Smooth muscle cell (in vitro differentiated cells): Measurements from ENCODE around the gene RPRD1B. TPM values are rescaled to one million over a fixed set of nuclear protein-coding genes. Genes with fewer than 3 reads are reported as not detected.

Experiments
- DNase-seq: peaks from one replicate; lab custom pipeline; 2025; ENCODE audit not compliant: unreplicated experiment; lab: John Stamatoyannopoulos, UW
- H2AFZ ChIP-seq: fragments of 200-600 bp; sonication (generic); 2 replicates; pipeline ENCODE4 v1.6.0; 2016; ENCODE audit warnings: antibody characterized with exemption, low read depth, mild to moderate bottlenecking
- H3F3A ChIP-seq: fragments of 200-600 bp; sonication (generic); 2 replicates; pipeline ENCODE4 v1.6.0; 2017; ENCODE audit warnings: antibody characterized with exemption, low read depth
- H3K27ac ChIP-seq: fragments of 200-600 bp; sonication (generic); 2 replicates; pipeline ENCODE4 v1.5.1; 2016; ENCODE audit warnings: low read depth, mild to moderate bottlenecking
- H3K27me3 ChIP-seq: fragments of 200-600 bp; sonication (generic); 2 replicates; pipeline ENCODE4 v1.6.1; 2016; ENCODE audit warnings: low read depth, mild to moderate bottlenecking
- H3K36me3 ChIP-seq: fragments of 200-600 bp; sonication (generic); 2 replicates; pipeline ENCODE4 v1.5.1; 2016; ENCODE audit warnings: low read depth
- H3K4me1 ChIP-seq: fragments of 200-600 bp; sonication (generic); 2 replicates; pipeline ENCODE4 v1.5.1; 2016; ENCODE audit warnings: low read depth
- H3K4me2 ChIP-seq: fragments of 200-600 bp; sonication (generic); 2 replicates; pipeline ENCODE4 v1.6.0; 2016; ENCODE audit warnings: mild to moderate bottlenecking
- H3K4me3 ChIP-seq: fragments of 200-600 bp; sonication (generic); 2 replicates; pipeline ENCODE4 v1.5.1; 2016; ENCODE audit warnings: mild to moderate bottlenecking
- H3K79me2 ChIP-seq: fragments of 200-600 bp; sonication (generic); 2 replicates; pipeline ENCODE4 v1.6.0; 2016; ENCODE audit warnings: low read depth, mild to moderate bottlenecking
- H3K9ac ChIP-seq: fragments of 200-600 bp; sonication (generic); 2 replicates; pipeline ENCODE4 v1.6.0; 2016; ENCODE audit warnings: low read depth
- H3K9me3 ChIP-seq: fragments of 200-600 bp; sonication (generic); replicated peaks from 2 replicates; pipeline ENCODE4 v1.5.1; 2016; ENCODE audit warnings: low read depth
- H4K20me1 ChIP-seq: fragments of 200-600 bp; sonication (generic); 2 replicates; pipeline ENCODE4 v1.6.0; 2016; ENCODE audit warnings: low read depth
- WGBS: methylation state at CpG from one replicate; pipeline ENCODE4 v1.1.7; 2016; ENCODE audit warnings: low lambda C conversion rate; 5-methylcytosine and 5-hydroxymethylcytosine counted together
- polyA plus RNA-seq: library from polyadenylated mRNA; unstranded; fragments of >200 nt; fragmentation: Nextera tagmentation; extraction: Ambion mirVana; gene quantifications from 2 replicates; pipeline ENCODE4 v1.2.1, GENCODE V29; 2016
- total RNA-seq: library from RNA; depleted of rRNA; stranded (reverse); fragments of >200 nt; gene quantifications from 2 replicates; pipeline ENCODE4 v1.2.3, GENCODE V29; 2014
- TF ChIP-seq, protein P1 (sequence below): fragments of 200-600 bp; sonication (generic); IDR thresholded peaks from 2 replicates; pipeline ENCODE4 v1.5.1; 2017; ENCODE audit warnings: borderline replicate concordance, mild to moderate bottlenecking, antibody characterized with exemption; ENCODE audit not compliant: insufficient read depth, poor library complexity, severe bottlenecking

RPRD1B gene
- total and polyA plus RNA-seq, 2 experiments from 2014 or later = 13.5 to 59.1 TPM

DNA sequence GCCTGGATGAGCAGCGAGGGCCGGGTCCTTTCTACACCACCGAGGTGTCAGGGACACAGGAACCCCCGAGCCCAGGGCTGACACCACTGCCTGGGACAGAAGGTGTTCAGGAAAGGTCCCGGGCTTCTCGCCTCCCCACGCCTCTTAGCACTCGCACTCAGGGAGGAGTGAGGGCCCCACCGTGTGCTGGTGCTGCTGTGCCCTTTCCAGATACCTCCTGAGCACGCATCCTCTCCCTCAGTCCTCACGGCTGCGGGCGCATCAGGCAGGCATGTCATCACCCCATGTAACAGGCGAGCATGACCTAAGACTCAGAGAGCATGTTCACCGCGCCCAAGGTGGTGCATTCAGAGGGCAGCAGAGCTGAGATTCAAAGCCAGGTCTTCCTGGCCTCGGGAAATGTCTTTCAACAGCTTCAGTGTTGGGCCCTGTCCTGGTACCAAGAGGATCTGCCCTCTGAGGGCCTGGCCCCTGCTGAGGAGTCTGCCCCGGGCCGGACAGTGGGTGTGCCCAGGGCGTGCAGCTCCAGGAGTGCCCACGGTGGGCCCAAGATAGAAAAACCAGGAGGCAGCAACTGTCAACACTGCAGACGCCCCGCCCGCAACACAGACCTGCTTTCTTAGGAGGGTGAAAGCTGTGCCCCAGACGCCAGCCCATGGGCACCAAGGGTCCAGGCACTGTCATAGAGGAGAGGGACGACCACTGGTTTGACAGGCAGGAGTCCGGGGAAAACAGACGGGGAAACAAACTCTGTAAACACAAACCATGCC lies 102.3 kb downstream of the RPRD1B start:
- H3K4me2 ChIP-seq = no peak overlapping the region
- H3K4me1 ChIP-seq = no peaks in the 10 kb centered on the region
- H3K27ac ChIP-seq = no peak overlapping the region
- H3K27me3 ChIP-seq = no peaks in the 10 kb centered on the region
- no peak overlapping the region for H3K9ac ChIP-seq
- H3K79me2 ChIP-seq = no peaks in the 10 kb centered on the region
- H3K36me3 ChIP-seq = no peaks in the 10 kb centered on the region
- no peak overlapping the region for H2AFZ ChIP-seq
- no peaks in the 10 kb centered on the region for H3F3A ChIP-seq
- H4K20me1 ChIP-seq = no peaks in the 10 kb centered on the region
- TF ChIP-seq, protein P1, sequence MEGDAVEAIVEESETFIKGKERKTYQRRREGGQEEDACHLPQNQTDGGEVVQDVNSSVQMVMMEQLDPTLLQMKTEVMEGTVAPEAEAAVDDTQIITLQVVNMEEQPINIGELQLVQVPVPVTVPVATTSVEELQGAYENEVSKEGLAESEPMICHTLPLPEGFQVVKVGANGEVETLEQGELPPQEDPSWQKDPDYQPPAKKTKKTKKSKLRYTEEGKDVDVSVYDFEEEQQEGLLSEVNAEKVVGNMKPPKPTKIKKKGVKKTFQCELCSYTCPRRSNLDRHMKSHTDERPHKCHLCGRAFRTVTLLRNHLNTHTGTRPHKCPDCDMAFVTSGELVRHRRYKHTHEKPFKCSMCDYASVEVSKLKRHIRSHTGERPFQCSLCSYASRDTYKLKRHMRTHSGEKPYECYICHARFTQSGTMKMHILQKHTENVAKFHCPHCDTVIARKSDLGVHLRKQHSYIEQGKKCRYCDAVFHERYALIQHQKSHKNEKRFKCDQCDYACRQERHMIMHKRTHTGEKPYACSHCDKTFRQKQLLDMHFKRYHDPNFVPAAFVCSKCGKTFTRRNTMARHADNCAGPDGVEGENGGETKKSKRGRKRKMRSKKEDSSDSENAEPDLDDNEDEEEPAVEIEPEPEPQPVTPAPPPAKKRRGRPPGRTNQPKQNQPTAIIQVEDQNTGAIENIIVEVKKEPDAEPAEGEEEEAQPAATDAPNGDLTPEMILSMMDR = no peak
- no peak overlapping the region for H3K4me3 ChIP-seq
- no peak for DNase-seq
- H3K9me3 ChIP-seq = no peaks in the 10 kb centered on the region
- WGBS = 96% methylated on average over 26 of the region's 28 CpGs

DNA sequence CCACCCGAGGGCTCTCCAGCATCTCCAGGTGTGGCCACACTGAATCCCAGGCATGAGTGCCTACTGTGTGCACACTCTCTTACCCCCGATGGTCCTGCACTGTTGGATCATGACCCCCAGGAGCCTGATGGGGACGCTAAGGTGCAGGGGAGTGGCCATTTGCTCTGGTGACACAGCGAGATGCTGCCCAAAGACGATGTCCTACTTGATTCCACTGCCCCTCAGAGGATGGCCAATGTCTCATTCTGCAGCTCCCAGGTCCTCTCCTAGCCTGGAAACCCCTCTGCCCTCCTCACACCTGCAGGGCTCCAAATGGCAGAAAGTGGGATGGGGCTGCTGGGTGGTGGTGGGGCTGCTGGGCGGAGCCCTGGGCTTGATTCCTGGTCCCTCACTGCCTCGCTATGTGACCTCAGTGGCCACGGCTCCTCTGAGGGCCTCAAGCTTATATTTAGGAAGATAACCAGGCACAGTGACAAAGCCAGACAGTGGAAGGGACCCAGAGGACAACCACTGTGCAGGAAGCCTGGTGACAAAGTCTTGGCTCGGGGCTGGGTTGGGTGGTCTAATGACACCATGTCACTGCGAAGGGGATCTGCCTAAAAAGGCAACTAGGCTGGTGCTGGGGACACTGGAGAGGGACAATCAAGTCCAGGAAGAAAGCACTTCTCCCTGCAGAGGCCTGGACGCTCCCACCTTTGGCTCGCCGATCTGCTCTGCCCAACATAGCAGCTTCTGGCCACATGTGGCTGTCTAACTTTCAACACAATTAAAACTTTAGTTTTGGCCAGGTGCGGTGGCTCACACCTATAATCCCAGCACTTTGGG lies 103.1 kb downstream of the RPRD1B start:
- H3K9ac ChIP-seq = no peak overlapping the region
- no peaks in the 10 kb centered on the region for H3K79me2 ChIP-seq
- H3K36me3 ChIP-seq = no peaks in the 10 kb centered on the region
- H3K4me2 ChIP-seq = no peak overlapping the region
- DNase-seq = no peak
- H4K20me1 ChIP-seq = no peaks in the 10 kb centered on the region
- H2AFZ ChIP-seq = no peak overlapping the region
- H3F3A ChIP-seq = no peaks in the 10 kb centered on the region
- no peaks in the 10 kb centered on the region for H3K9me3 ChIP-seq
- H3K4me1 ChIP-seq = no peaks in the 10 kb centered on the region
- no peak overlapping the region for H3K27ac ChIP-seq
- H3K4me3 ChIP-seq = no peak overlapping the region
- 91% methylated on average over 14 of the region's 14 CpGs for WGBS
- TF ChIP-seq, protein P1 = no peak
- no peaks in the 10 kb centered on the region for H3K27me3 ChIP-seq

DNA sequence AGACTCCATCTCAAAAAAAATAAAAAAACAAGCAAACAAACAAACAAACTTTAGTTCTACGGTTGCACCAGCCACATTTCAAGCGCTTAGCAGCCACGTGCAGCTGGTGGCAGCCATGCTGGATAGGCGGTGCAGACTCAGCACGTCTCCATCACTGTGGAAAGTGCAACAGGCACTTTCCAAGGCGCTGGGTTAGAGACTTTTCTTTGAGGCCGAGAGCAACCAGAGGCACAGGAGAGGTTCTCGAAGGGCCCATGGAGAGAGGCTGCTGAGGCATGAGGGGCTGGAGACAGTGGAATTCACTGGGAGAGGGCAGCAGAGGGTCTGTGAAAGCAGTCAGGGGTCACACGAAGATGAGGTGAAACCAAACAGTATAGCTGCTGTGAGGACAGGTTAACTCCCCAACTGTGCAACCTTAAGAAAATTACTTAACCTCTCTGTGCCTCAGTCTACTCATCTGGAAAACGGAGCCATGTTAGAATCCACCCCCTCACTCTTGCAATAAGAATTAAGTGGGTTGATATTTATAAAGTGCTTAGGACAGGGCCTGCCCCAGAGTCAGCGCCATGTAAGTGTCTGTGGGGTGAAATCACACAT lies 104.0 kb downstream of the RPRD1B start:
- no peaks in the 10 kb centered on the region for H3K27me3 ChIP-seq
- no peak overlapping the region for H3K9ac ChIP-seq
- TF ChIP-seq, protein P1 = no peak
- no peak overlapping the region for H3K27ac ChIP-seq
- H3F3A ChIP-seq = no peaks in the 10 kb centered on the region
- H4K20me1 ChIP-seq = no peaks in the 10 kb centered on the region
- H3K4me3 ChIP-seq = no peak overlapping the region
- H3K9me3 ChIP-seq = no peaks in the 10 kb centered on the region
- no peak overlapping the region for H2AFZ ChIP-seq
- no peaks in the 10 kb centered on the region for H3K4me1 ChIP-seq
- H3K79me2 ChIP-seq = no peaks in the 10 kb centered on the region
- H3K4me2 ChIP-seq = no peak overlapping the region
- no peaks in the 10 kb centered on the region for H3K36me3 ChIP-seq
- WGBS = 97% methylated on average over 11 of the region's 11 CpGs
- no peak for DNase-seq
